MM.1S (cell line): ENCODE measurements around the gene AQP3.

ENCODE experiments used
- DNase-seq: peaks from one replicate; pipeline ENCODE4 v3.0.0-alpha.2; 2015
- H2AFZ ChIP-seq: fragments of 300-600 bp; sonication (generic); 2 replicates; pipeline ENCODE4 v1.6.0; 2016; ENCODE audit warnings: antibody characterized with exemption, low read length
- H3F3A ChIP-seq: fragments of 300-600 bp; sonication (generic); 2 replicates; pipeline ENCODE4 v1.6.1; 2016; ENCODE audit warnings: mild to moderate bottlenecking, antibody characterized with exemption, low read length, moderate library complexity, mixed read lengths; ENCODE audit not compliant: insufficient read depth
- H3K27ac ChIP-seq: fragments of 300-600 bp; sonication (generic); 2 replicates; pipeline ENCODE4 v1.5.1; 2016; ENCODE audit warnings: mild to moderate bottlenecking, low read length
- H3K27me3 ChIP-seq: fragments of 300-600 bp; sonication (generic); replicated peaks from 2 replicates; pipeline ENCODE4 v1.6.0; 2016; ENCODE audit warnings: low read length; ENCODE audit not compliant: insufficient read depth
- H3K36me3 ChIP-seq: fragments of 300-600 bp; sonication (generic); replicated peaks from 2 replicates; pipeline ENCODE4 v1.6.1; 2016; ENCODE audit warnings: mild to moderate bottlenecking, low read length, mixed read lengths; ENCODE audit not compliant: insufficient read depth
- H3K4me1 ChIP-seq: fragments of 300-600 bp; sonication (generic); 2 replicates; pipeline ENCODE4 v1.6.1; 2016; ENCODE audit warnings: low read length, mixed read lengths
- H3K4me2 ChIP-seq: fragments of 300-600 bp; sonication (generic); 2 replicates; pipeline ENCODE4 v1.6.0; 2016; ENCODE audit warnings: low read depth, low read length
- H3K4me3 ChIP-seq: fragments of 300-600 bp; sonication (generic); 2 replicates; pipeline ENCODE4 v1.5.1; 2016; ENCODE audit warnings: low read length, mixed read lengths
- H3K79me2 ChIP-seq: fragments of 300-600 bp; sonication (generic); 2 replicates; pipeline ENCODE4 v1.6.1; 2016; ENCODE audit warnings: mixed run types, low read length, mixed read lengths
- H3K9ac ChIP-seq: fragments of 300-600 bp; sonication (generic); 2 replicates; pipeline ENCODE4 v1.6.1; 2016; ENCODE audit warnings: low read length, mixed read lengths
- H3K9me2 ChIP-seq: fragments of 300-600 bp; sonication (generic); replicated peaks from 2 replicates; pipeline ENCODE4 v1.6.1; 2016; ENCODE audit warnings: mild to moderate bottlenecking, low read length, mixed read lengths; ENCODE audit not compliant: insufficient read depth
- H3K9me3 ChIP-seq: fragments of 300-600 bp; sonication (generic); replicated peaks from 2 replicates; pipeline ENCODE4 v1.6.1; 2016; ENCODE audit warnings: mild to moderate bottlenecking, low read length, mixed read lengths; ENCODE audit not compliant: insufficient read depth
- H4K20me1 ChIP-seq: fragments of 300-600 bp; sonication (generic); 2 replicates; pipeline ENCODE4 v1.6.1; 2016; ENCODE audit warnings: mild to moderate bottlenecking, low read length, moderate library complexity, mixed read lengths; ENCODE audit not compliant: insufficient read depth
- EZH2 ChIP-seq: fragments of 300-600 bp; sonication (generic); optimal IDR thresholded peaks from 2 replicates; pipeline ENCODE3; 2017; ENCODE audit warnings: low read depth, mild to moderate bottlenecking, antibody characterized with exemption, low read length, mixed read lengths
- EZH2phosphoT487 ChIP-seq: fragments of 300-600 bp; sonication (generic); IDR thresholded peaks from 2 replicates; pipeline ENCODE4 v1.6.1; 2018; ENCODE audit warnings: antibody characterized with exemption, low read length
- TF ChIP-seq, protein P1 (sequence below): fragments of 300-600 bp; sonication (generic); IDR thresholded peaks from 2 replicates; pipeline ENCODE4 v1.5.1; 2016; ENCODE audit warnings: antibody characterized with exemption, low read length, mixed read lengths

The AQP3 gene

DNA sequence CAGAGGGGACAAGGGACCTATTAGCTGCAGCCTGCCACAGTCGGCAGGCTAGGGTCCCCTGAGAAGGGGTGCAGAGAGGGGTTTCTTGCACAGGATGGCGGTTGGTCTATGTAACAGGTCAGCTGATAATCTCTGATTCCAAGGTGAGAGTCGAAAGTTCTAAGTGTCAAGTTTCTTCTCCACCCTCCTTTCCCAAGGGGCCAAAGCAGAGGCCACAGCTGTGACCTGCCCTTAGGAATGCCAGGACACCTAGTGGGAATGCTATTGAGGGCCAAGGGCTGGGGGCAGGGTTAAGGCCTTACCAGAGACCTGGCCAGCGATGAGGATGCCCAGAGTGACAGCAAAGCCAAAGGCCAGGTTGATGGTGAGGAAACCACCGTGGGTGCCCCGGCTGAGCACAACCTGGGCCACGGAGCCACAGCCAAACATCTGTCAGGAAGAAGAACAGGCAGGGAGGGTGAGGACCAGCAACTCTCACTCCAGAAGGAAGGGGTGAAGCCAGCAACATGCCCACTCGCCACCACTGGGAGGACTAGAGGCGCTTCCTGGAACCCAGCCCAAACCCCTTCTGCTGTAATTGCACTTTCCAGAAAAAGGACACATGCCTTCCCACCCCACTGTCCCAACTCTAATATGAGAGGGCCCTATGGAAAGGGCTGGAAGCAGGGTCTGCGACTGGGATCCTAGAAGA, 3.8 kb downstream of the AQP3 start:
- Histone ChIP-seq H3F3A (peaks cover 17% of the 10 kb centered on the region), H3K4me3 (no peak overlapping the region)

GRCh38 chr9:33443047-33443446, 4.3 kb downstream of the AQP3 start:
- H3K4me2 ChIP-seq = no peak overlapping the region
- no peak overlapping the region for H3K9ac ChIP-seq
- no peak overlapping the region for H3K4me3 ChIP-seq

More for the DNA sequence above, 3.8 kb downstream of the AQP3 start:
- Histone ChIP-seq H3K9me3 (no peaks in the 10 kb centered on the region), H3K79me2 (peaks cover 48% of the 10 kb centered on the region), H3K4me1 (peaks cover 16% of the 10 kb centered on the region), H3K9ac (no peak overlapping the region), H3K36me3 (peaks cover 4% of the 10 kb centered on the region), H3K27me3 (no peaks in the 10 kb centered on the region), H2AFZ (no peak overlapping the region), H4K20me1 (no peaks in the 10 kb centered on the region), H3K4me2 (no peak overlapping the region), H3K27ac (no peak overlapping the region), H3K9me2 (no peaks in the 10 kb centered on the region)
- TF ChIP-seq EZH2phosphoT487 (no peak), EZH2 (no peak)
- TF ChIP-seq, protein P1, sequence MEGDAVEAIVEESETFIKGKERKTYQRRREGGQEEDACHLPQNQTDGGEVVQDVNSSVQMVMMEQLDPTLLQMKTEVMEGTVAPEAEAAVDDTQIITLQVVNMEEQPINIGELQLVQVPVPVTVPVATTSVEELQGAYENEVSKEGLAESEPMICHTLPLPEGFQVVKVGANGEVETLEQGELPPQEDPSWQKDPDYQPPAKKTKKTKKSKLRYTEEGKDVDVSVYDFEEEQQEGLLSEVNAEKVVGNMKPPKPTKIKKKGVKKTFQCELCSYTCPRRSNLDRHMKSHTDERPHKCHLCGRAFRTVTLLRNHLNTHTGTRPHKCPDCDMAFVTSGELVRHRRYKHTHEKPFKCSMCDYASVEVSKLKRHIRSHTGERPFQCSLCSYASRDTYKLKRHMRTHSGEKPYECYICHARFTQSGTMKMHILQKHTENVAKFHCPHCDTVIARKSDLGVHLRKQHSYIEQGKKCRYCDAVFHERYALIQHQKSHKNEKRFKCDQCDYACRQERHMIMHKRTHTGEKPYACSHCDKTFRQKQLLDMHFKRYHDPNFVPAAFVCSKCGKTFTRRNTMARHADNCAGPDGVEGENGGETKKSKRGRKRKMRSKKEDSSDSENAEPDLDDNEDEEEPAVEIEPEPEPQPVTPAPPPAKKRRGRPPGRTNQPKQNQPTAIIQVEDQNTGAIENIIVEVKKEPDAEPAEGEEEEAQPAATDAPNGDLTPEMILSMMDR = no peak
- DNase-seq = no peak

DNA sequence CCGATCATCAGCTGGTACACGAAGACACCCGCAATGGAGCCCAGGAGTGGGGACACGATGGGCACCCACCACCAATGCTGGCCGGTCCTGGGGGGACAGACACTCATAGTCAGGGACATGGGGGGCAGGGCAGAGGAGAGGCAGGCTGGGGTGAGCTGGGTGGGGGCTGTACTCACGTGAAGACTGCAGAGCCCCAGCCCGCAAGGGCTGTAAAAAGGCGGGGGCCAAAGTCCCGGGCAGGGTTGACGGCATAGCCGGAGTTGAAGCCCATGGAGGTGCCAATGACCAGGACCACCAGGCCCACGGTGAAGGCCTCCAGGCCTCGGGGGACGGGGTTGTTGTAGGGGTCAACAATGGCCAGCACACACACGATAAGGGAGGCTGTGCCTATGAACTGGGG, 5.3 kb downstream of the AQP3 start:
- Histone ChIP-seq H3F3A (peaks cover 15% of the 10 kb centered on the region), H3K4me3 (no peak overlapping the region), H3K9me2 (no peaks in the 10 kb centered on the region), H3K9ac (no peak overlapping the region), H3K27ac (no peak overlapping the region), H3K9me3 (no peaks in the 10 kb centered on the region), H4K20me1 (no peaks in the 10 kb centered on the region), H2AFZ (no peak overlapping the region), H3K4me2 (no peak overlapping the region), H3K27me3 (no peaks in the 10 kb centered on the region), H3K4me1 (peaks cover 11% of the 10 kb centered on the region; the same call in 1 of the 2 replicates), H3K79me2 (peaks cover 38% of the 10 kb centered on the region), H3K36me3 (peaks cover 4% of the 10 kb centered on the region)
- TF ChIP-seq EZH2phosphoT487 (no peak), EZH2 (no peak)
- TF ChIP-seq, protein P1 = no peak
- DNase-seq = no peak

More at GRCh38 chr9:33443047-33443446, 4.3 kb downstream of the AQP3 start:
- Histone ChIP-seq H3F3A (peaks cover 17% of the 10 kb centered on the region), H3K79me2 (peaks cover 46% of the 10 kb centered on the region), H3K9me2 (no peaks in the 10 kb centered on the region), H4K20me1 (no peaks in the 10 kb centered on the region), H3K9me3 (no peaks in the 10 kb centered on the region), H2AFZ (no peak overlapping the region), H3K27me3 (no peaks in the 10 kb centered on the region), H3K27ac (no peak overlapping the region), H3K36me3 (peaks cover 4% of the 10 kb centered on the region), H3K4me1 (peaks cover 14% of the 10 kb centered on the region)
- TF ChIP-seq, protein P1 = no peak
- TF ChIP-seq EZH2phosphoT487 = no peak
- no peak for TF ChIP-seq EZH2
- DNase-seq = no peak
